ENCODE data around the gene GORASP1. TPM values are rescaled to one million over a fixed set of nuclear protein-coding genes. Genes with fewer than 3 reads are reported as not detected.

GORASP1 gene
- total and polyA plus RNA-seq, 2 of the 13 experiments (the other 11 are each of a cell fraction or from before 2014, with no cell fraction given) = 36.4 to 39.8 TPM

GRCh38 chr3:39107388-39108199, at the start of gene GORASP1, which contains the start of gene TTC21A (continued):
- TF ChIP-seq, protein P1, sequence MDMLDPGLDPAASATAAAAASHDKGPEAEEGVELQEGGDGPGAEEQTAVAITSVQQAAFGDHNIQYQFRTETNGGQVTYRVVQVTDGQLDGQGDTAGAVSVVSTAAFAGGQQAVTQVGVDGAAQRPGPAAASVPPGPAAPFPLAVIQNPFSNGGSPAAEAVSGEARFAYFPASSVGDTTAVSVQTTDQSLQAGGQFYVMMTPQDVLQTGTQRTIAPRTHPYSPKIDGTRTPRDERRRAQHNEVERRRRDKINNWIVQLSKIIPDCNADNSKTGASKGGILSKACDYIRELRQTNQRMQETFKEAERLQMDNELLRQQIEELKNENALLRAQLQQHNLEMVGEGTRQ (IDR thresholded peaks at IDR 0.05; ENCODE audit: low read depth, low read length) = no peak
- TF ChIP-seq, protein P1 (CRISPR knock-in tag; IDR thresholded peaks at IDR 0.05; ENCODE audit: borderline replicate concordance) = no peak
- TF ChIP-seq MYC (CRISPR knock-in tag; IDR thresholded peaks at IDR 0.05; ENCODE audit: borderline replicate concordance) (no peak), PHF21A (CRISPR knock-in tag; IDR thresholded peaks at IDR 0.05) (0 out of 2 replicates have a peak, but pooled peaks have one; percentile 20), MED1 (CRISPR knock-in tag; IDR thresholded peaks at IDR 0.05) (no peak), CBX2 (IDR thresholded peaks at IDR 0.05; ENCODE audit: low read depth, low read length) (no peak), CBX2 (CRISPR knock-in tag; IDR thresholded peaks at IDR 0.05; ENCODE audit: low read depth) (0 out of 2 replicates have a peak, but pooled peaks have one; percentile 22), ZNF10 (CRISPR knock-in tag; IDR thresholded peaks at IDR 0.05; ENCODE audit: borderline replicate concordance, low read depth) (no peak), CBFB (CRISPR knock-in tag; IDR thresholded peaks at IDR 0.05) (no peak), LRRFIP1 (CRISPR knock-in tag; conservative IDR thresholded peaks at IDR 0.05) (no peak), ZNF432 (CRISPR knock-in tag; IDR thresholded peaks at IDR 0.05; ENCODE audit: borderline replicate concordance) (no peak), HNRNPUL1 (IDR thresholded peaks at IDR 0.05; ENCODE audit: low read depth, low read length) (no peak), GABPB1 (CRISPR knock-in tag; IDR thresholded peaks at IDR 0.05) (peak; percentile 68; the same call in 1 of the 2 replicates), ZNF138 (CRISPR knock-in tag; IDR thresholded peaks at IDR 0.05; ENCODE audit: low read depth) (no peak), TSC22D2 (CRISPR knock-in tag; IDR thresholded peaks at IDR 0.05; ENCODE audit: borderline replicate concordance) (no peak), CC2D1A (CRISPR knock-in tag; IDR thresholded peaks at IDR 0.05) (no peak), TEAD2 (CRISPR knock-in tag; IDR thresholded peaks at IDR 0.05) (no peak), SMAD3 (CRISPR knock-in tag; IDR thresholded peaks at IDR 0.05) (0 out of 2 replicates have a peak, but pooled peaks have one; percentile 21), ZBTB37 (CRISPR knock-in tag; IDR thresholded peaks at IDR 0.05) (no peak), NR0B2 (CRISPR knock-in tag; IDR thresholded peaks at IDR 0.05) (no peak), YEATS2 (CRISPR knock-in tag; IDR thresholded peaks at IDR 0.05; ENCODE audit: borderline replicate concordance) (no peak)
- TF ChIP-seq, protein P2, sequence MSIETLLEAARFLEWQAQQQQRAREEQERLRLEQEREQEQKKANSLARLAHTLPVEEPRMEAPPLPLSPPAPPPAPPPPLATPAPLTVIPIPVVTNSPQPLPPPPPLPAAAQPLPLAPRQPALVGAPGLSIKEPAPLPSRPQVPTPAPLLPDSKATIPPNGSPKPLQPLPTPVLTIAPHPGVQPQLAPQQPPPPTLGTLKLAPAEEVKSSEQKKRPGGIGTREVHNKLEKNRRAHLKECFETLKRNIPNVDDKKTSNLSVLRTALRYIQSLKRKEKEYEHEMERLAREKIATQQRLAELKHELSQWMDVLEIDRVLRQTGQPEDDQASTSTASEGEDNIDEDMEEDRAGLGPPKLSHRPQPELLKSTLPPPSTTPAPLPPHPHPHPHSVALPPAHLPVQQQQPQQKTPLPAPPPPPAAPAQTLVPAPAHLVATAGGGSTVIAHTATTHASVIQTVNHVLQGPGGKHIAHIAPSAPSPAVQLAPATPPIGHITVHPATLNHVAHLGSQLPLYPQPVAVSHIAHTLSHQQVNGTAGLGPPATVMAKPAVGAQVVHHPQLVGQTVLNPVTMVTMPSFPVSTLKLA (IDR thresholded peaks at IDR 0.05) = no peak
